K562 (cell line): ENCODE measurements around the gene ZNF610. TPM values are rescaled to one million over a fixed set of nuclear protein-coding genes. Genes with fewer than 3 reads are reported as not detected.

ENCODE experiments used
- NR2C1 ChIP-seq, 2 experiments: fragments of 450-650 bp; IDR thresholded peaks; 2 replicates each; pipeline ENCODE4 v1.6.1; 2017; ENCODE audit warnings: mild to moderate bottlenecking in 2 of 2, antibody characterized with exemption in 1 of 2, inconsistent platforms in 1 of 2, missing compliant biosample characterization in 1 of 2, missing genetic modification characterization in 1 of 2
- PRDM10 ChIP-seq: fragments of 450-650 bp; IDR thresholded peaks from 2 replicates; pipeline ENCODE4 v1.6.1; 2018; ENCODE audit not compliant: partially characterized antibody
- SMAD4 ChIP-seq: fragments of 250-450 bp; sonication (Bioruptor Pico); conservative IDR thresholded peaks from 2 replicates; pipeline ENCODE4 v1.8.0; 2021; ENCODE audit warnings: inconsistent platforms, mild to moderate bottlenecking, moderate library complexity
- SREBF1 ChIP-seq: fragments of 150-350 bp; IDR thresholded peaks from 2 replicates; pipeline ENCODE4 v1.6.1; 2014; ENCODE audit warnings: antibody characterized with exemption, low read depth, low read length, borderline replicate concordance
- TAF7 ChIP-seq: fragments of 450-650 bp; IDR thresholded peaks from 2 replicates; pipeline ENCODE4 v1.6.1; 2016; ENCODE audit warnings: missing genetic modification characterization, missing compliant biosample characterization
- TBP ChIP-seq: optimal IDR thresholded peaks from 2 replicates; pipeline ENCODE3; 2011; ENCODE audit warnings: low read depth, low read length, improper control_type of control experiment
- ZNF174 ChIP-seq: fragments of 250-450 bp; sonication (Bioruptor Pico); IDR thresholded peaks from 2 replicates; pipeline ENCODE4 v1.4.0; 2020; ENCODE audit warnings: mild to moderate bottlenecking
- ZNF263 ChIP-seq: sonication (generic); formaldehyde crosslinking; IDR thresholded peaks from 2 replicates; pipeline ENCODE4 v1.8.0; 2022; ENCODE audit warnings: mild to moderate bottlenecking, missing genetic modification reagents, borderline replicate concordance
- ZNF280A ChIP-seq: fragments of 450-650 bp; IDR thresholded peaks from 2 replicates; pipeline ENCODE4 v1.6.1; 2018; ENCODE audit warnings: mild to moderate bottlenecking, low read depth; ENCODE audit not compliant: partially characterized antibody
- ZNF696 ChIP-seq: fragments of 250-450 bp; sonication (Bioruptor Pico); conservative IDR thresholded peaks from 2 replicates; pipeline ENCODE4 v1.4.0; 2020; ENCODE audit warnings: mild to moderate bottlenecking, moderate library complexity
- polyA plus RNA-seq, 8 experiments: library from polyadenylated mRNA; depleted of rRNA in 4 of 8; stranded (reverse) in 5 of 8; unstranded in 3 of 8; fragments of >200 nt; fragmentation: Nextera tagmentation in 2 of 8; fragmentation: Illumina TruSeq in 1 of 8; extraction: Ambion mirVana in 2 of 8; extraction: Trizol in 1 of 8; gene quantifications; 2 replicates each; pipeline versions ENCODE4 v1.2.1 to v1.2.3, GENCODE V29; 2011 to 2014; ENCODE audit warnings: inconsistent platforms in 1 of 8, missing spikeins in 1 of 8
- total RNA-seq, 7 experiments: library from RNA; depleted of rRNA in 6 of 7; stranded (reverse); fragments of >200 nt in 6 of 7; fragmentation: Illumina TruSeq in 2 of 7; extraction: Trizol in 2 of 7; gene quantifications; 2 replicates each; pipeline versions ENCODE4 v1.2.1 to v1.2.3, GENCODE V29; 2011 to 2021; ENCODE audit warnings: low replicate concordance in 1 of 7
- TF ChIP-seq, protein P1 (sequence below), 2 experiments: fragments of 450-650 bp; IDR thresholded peaks; 2 replicates each; pipeline ENCODE4 v1.6.1; 2016
- TF ChIP-seq, protein P2 (sequence below): fragments of 450-650 bp; conservative IDR thresholded peaks from 2 replicates; pipeline ENCODE4 v1.6.1; 2016; ENCODE audit warnings: missing genetic modification characterization, low read depth, mild to moderate bottlenecking, control low read depth, missing compliant biosample characterization
- TF ChIP-seq, protein P3 (sequence below): sonication (generic); formaldehyde crosslinking; IDR thresholded peaks from 2 replicates; pipeline ENCODE4 v1.8.0; 2022; ENCODE audit warnings: mild to moderate bottlenecking, missing genetic modification reagents

The ZNF610 gene
- total and polyA plus RNA-seq, 9 of the 15 experiments (the other 6 are each of a cell fraction or from before 2014, with no cell fraction given), result not detected

GRCh38 chr19:52297601-52298364 lies 38.3 kb upstream of the ZNF610 start (continued):
- TF ChIP-seq, protein P1, sequence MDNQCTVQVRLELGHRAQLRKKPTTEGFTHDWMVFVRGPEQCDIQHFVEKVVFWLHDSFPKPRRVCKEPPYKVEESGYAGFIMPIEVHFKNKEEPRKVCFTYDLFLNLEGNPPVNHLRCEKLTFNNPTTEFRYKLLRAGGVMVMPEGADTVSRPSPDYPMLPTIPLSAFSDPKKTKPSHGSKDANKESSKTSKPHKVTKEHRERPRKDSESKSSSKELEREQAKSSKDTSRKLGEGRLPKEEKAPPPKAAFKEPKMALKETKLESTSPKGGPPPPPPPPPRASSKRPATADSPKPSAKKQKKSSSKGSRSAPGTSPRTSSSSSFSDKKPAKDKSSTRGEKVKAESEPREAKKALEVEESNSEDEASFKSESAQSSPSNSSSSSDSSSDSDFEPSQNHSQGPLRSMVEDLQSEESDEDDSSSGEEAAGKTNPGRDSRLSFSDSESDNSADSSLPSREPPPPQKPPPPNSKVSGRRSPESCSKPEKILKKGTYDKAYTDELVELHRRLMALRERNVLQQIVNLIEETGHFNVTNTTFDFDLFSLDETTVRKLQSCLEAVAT (IDR thresholded peaks at IDR 0.05), result 0 out of 4 replicates have a peak, but pooled peaks of 1 of the 2 experiments have one; percentile 42
- TF ChIP-seq PRDM10, result peak; percentile 7
- TF ChIP-seq SREBF1, result no peak
- TF ChIP-seq, protein P2, sequence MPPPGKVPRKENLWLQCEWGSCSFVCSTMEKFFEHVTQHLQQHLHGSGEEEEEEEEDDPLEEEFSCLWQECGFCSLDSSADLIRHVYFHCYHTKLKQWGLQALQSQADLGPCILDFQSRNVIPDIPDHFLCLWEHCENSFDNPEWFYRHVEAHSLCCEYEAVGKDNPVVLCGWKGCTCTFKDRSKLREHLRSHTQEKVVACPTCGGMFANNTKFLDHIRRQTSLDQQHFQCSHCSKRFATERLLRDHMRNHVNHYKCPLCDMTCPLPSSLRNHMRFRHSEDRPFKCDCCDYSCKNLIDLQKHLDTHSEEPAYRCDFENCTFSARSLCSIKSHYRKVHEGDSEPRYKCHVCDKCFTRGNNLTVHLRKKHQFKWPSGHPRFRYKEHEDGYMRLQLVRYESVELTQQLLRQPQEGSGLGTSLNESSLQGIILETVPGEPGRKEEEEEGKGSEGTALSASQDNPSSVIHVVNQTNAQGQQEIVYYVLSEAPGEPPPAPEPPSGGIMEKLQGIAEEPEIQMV (tag), result peak; percentile 33; the same call in 1 of the 2 replicates
- no peak for TF ChIP-seq ZNF263 (CRISPR knock-in tag)
- no peak for TF ChIP-seq ZNF696
- no peak for TF ChIP-seq TBP
- no peak for TF ChIP-seq ZNF280A
- TF ChIP-seq SMAD4 (CRISPR knock-in tag), result no peak
- no peak for TF ChIP-seq NR2C1 (IDR thresholded peaks at IDR 0.05)
- TF ChIP-seq NR2C1 (tag; IDR thresholded peaks at IDR 0.05), result no peak
- no peak for TF ChIP-seq ZNF174 (CRISPR knock-in tag)
- TF ChIP-seq, protein P3, sequence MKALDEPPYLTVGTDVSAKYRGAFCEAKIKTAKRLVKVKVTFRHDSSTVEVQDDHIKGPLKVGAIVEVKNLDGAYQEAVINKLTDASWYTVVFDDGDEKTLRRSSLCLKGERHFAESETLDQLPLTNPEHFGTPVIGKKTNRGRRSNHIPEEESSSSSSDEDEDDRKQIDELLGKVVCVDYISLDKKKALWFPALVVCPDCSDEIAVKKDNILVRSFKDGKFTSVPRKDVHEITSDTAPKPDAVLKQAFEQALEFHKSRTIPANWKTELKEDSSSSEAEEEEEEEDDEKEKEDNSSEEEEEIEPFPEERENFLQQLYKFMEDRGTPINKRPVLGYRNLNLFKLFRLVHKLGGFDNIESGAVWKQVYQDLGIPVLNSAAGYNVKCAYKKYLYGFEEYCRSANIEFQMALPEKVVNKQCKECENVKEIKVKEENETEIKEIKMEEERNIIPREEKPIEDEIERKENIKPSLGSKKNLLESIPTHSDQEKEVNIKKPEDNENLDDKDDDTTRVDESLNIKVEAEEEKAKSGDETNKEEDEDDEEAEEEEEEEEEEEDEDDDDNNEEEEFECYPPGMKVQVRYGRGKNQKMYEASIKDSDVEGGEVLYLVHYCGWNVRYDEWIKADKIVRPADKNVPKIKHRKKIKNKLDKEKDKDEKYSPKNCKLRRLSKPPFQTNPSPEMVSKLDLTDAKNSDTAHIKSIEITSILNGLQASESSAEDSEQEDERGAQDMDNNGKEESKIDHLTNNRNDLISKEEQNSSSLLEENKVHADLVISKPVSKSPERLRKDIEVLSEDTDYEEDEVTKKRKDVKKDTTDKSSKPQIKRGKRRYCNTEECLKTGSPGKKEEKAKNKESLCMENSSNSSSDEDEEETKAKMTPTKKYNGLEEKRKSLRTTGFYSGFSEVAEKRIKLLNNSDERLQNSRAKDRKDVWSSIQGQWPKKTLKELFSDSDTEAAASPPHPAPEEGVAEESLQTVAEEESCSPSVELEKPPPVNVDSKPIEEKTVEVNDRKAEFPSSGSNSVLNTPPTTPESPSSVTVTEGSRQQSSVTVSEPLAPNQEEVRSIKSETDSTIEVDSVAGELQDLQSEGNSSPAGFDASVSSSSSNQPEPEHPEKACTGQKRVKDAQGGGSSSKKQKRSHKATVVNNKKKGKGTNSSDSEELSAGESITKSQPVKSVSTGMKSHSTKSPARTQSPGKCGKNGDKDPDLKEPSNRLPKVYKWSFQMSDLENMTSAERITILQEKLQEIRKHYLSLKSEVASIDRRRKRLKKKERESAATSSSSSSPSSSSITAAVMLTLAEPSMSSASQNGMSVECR, result no peak
- no peak for TF ChIP-seq TAF7 (tag)
